Spleen (tissue), 7 donors: Measurements from ENCODE around the gene BTBD10.

ENCODE experiments used
- CTCF ChIP-seq, 11 experiments: fragments of 200-600 bp in 7 of 11; fragments of 450-650 bp in 4 of 11; sonication (generic) in 4 of 11; IDR thresholded peaks in 8 of 11; conservative IDR thresholded peaks in 3 of 11; 1 replicate in 7 of 11; 2 replicates in 4 of 11; pipeline versions ENCODE4 v1.4.0 to v1.8.0; 2016 to 2021; ENCODE audit warnings: antibody characterized with exemption in 11 of 11, inconsistent platforms in 4 of 11, mild to moderate bottlenecking in 1 of 11
- POLR2AphosphoS5 ChIP-seq, 3 donors: sonication (generic); formaldehyde crosslinking; IDR thresholded peaks; one replicate each; pipeline ENCODE4 v1.5.1; 2017; ENCODE audit warnings: antibody characterized with exemption in 3 of 3
- donor health status: DM: no; HTN: no; CAD: no; lungs with moderate emphysema.
- donor health status: DM: no; HTN: no; CAD: no.
- donor health status: DM: no; HTN: no; CAD: no.

GRCh38 chr11:13376402-13376801 lies 86.6 kb downstream of the BTBD10 start:
- TF ChIP-seq CTCF (IDR thresholded peaks at IDR 0.05 in 8 of 11, conservative IDR thresholded peaks at IDR 0.05 in 3 of 11) = no peak
- TF ChIP-seq POLR2AphosphoS5 (IDR thresholded peaks at IDR 0.05) = no peak
